HepG2 (cell line): ENCODE measurements around the gene SLC4A11.
A peak's percentile ranks its signal among the peaks of the same experiment; 100 is the strongest.

Source experiments
- CEBPG ChIP-seq: IDR thresholded peaks from 2 replicates; pipeline ENCODE4 v1.6.1; 2016
- CHD2 ChIP-seq: IDR thresholded peaks from 2 replicates; pipeline ENCODE4 v1.6.1; 2011; ENCODE audit warnings: low read depth, low read length, improper control_type of control experiment
- CREB3 ChIP-seq: sonication (generic); formaldehyde crosslinking; IDR thresholded peaks from 2 replicates; pipeline ENCODE4 v1.5.0; 2020; ENCODE audit warnings: missing genetic modification reagents
- RFX5 ChIP-seq: IDR thresholded peaks from 2 replicates; pipeline ENCODE4 v1.6.1; 2011; ENCODE audit warnings: low read depth, low read length, improper control_type of control experiment
- RNF219 ChIP-seq: sonication (generic); formaldehyde crosslinking; IDR thresholded peaks from 2 replicates; pipeline ENCODE4 v1.5.0; 2020; ENCODE audit warnings: mild to moderate bottlenecking, missing genetic modification reagents
- ZNF274 ChIP-seq: sonication (generic); formaldehyde crosslinking; IDR thresholded peaks from 2 replicates; pipeline ENCODE4 v1.5.1; 2020; ENCODE audit warnings: mild to moderate bottlenecking, missing genetic modification reagents
- ZNF510 ChIP-seq: sonication (generic); formaldehyde crosslinking; IDR thresholded peaks from 2 replicates; pipeline ENCODE4 v1.4.0; 2020; ENCODE audit warnings: low read depth, mild to moderate bottlenecking, missing genetic modification reagents
- ZNF513 ChIP-seq: sonication (generic); formaldehyde crosslinking; conservative IDR thresholded peaks from 2 replicates; pipeline ENCODE4 v1.5.0; 2020; ENCODE audit warnings: missing genetic modification reagents

- no peak for TF ChIP-seq RFX5
- TF ChIP-seq ZNF274 = no peak
- no peak for TF ChIP-seq ZNF513 (CRISPR knock-in tag)
- TF ChIP-seq CEBPG (CRISPR knock-in tag) = peak; percentile 69
- TF ChIP-seq ZNF510 (CRISPR knock-in tag) = no peak
- no peak for TF ChIP-seq RNF219 (CRISPR knock-in tag)
- no peak for TF ChIP-seq CREB3 (CRISPR knock-in tag)
- TF ChIP-seq CHD2 = 0 out of 2 replicates have a peak, but pooled peaks have one; percentile 12
Measured at GRCh38 chr20:3231889-3232588, 7.0 kb downstream of the SLC4A11 start.
